Epidermal melanocyte (primary cell): ENCODE results near the gene LINGO1.

ENCODE experiments used
- DNase-seq: peaks from one replicate; pipeline ENCODE4 v3.0.0; 2011; ENCODE audit warnings: low spot score; ENCODE audit not compliant: insufficient read length

Gene LINGO1

DNA sequence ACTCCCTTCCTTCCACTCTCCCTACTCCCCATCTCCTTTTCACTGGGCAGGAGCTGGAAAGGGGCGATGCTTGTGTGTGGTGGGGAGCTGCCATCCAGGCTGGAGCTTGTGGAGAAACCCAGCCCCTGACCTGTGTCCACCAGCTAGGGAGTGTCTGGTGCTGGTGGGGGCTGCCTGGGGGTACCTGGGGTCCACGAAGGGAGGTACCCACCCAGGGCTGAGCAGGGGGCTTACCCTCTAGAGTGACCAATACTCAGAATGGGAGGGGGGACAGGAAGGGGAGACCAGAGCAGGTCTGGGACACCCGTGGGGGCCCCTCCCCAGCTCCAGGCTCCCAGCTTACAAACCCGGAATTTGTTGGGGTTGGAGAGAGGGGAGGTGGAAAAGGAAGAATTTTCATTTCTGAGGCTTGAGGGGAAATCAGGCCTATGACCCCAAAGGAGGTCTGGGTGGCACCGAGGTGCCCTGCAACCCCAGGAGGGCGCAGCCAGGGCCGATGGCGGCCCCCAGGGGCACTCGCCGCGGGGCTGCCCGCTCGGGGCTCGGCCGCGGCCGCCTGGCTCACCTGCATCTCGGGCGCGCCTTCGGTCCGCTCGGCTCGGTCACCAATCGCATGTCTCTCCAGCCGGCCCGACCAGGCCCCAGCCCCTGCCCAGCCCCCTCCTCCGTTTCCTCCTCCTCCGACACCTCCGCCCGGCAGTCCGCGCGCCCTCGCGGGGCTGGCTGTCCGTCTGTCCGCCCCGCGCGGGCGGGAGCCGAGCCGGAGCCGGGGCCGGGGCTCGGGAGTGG lies 773 bp downstream of the LINGO1 start:
- DNase-seq = no peak

- peak; percentile 60 for DNase-seq
Measured at GRCh38 chr15:77630956-77631744, 1.6 kb downstream of the LINGO1 start.

- no peak for DNase-seq
Measured at GRCh38 chr15:77630056-77630455, 2.7 kb downstream of the LINGO1 start.

- peak; percentile 77 for DNase-seq
Measured at GRCh38 chr15:77629070-77630030, 3.4 kb downstream of the LINGO1 start.

- DNase-seq = no peak
Measured at GRCh38 chr15:77628010-77628409, 4.7 kb downstream of the LINGO1 start.

GRCh38 chr15:77627581-77627980 lies 5.1 kb downstream of the LINGO1 start:
- DNase-seq = no peak

GRCh38 chr15:77627067-77627466 lies 5.6 kb downstream of the LINGO1 start:
- no peak for DNase-seq

GRCh38 chr15:77626002-77626401 lies 6.7 kb downstream of the LINGO1 start:
- no peak for DNase-seq

- DNase-seq = no peak
Measured at GRCh38 chr15:77625376-77625775, 7.3 kb downstream of the LINGO1 start.

- DNase-seq = no peak
Measured at GRCh38 chr15:77624868-77625267, 7.8 kb downstream of the LINGO1 start.

DNA sequence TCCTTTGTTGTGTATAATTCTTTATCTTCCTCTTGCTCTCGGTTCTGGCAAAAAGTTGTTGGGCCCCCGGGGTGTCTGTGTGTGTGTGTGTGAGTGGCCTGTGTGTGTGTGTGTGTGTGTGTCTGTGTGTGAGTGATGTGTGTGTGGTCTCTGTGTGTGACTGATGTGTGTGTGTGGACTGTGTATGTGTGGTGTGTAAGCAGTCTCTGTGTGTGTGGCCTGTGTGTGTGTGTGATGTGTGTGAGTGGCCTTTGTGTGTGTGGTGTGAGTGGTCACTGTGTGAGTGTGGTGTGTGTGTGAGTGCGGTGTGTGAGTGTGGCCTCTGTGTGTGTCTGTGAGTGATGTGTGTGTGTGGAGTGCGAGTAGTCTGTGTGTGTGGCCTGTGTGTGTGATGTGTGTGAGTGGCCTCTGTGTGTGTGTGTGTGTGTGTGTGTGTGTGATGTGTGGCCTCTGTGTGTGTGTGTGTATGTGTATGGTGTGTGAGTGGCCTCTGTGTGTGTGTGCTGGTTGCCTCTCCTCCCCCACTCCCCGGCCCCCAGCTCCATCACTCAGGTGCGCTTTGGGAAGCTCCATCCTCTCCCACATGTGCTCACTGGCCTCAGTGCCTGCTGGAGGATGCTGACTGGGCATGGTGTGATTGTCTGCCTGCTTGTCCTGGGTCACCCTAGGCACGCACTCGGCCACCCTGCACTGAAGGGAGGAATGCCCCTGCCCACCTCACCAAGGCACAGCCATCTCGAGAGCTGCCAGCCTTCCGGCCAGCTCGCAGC lies 8.8 kb downstream of the LINGO1 start:
- DNase-seq = no peak

DNA sequence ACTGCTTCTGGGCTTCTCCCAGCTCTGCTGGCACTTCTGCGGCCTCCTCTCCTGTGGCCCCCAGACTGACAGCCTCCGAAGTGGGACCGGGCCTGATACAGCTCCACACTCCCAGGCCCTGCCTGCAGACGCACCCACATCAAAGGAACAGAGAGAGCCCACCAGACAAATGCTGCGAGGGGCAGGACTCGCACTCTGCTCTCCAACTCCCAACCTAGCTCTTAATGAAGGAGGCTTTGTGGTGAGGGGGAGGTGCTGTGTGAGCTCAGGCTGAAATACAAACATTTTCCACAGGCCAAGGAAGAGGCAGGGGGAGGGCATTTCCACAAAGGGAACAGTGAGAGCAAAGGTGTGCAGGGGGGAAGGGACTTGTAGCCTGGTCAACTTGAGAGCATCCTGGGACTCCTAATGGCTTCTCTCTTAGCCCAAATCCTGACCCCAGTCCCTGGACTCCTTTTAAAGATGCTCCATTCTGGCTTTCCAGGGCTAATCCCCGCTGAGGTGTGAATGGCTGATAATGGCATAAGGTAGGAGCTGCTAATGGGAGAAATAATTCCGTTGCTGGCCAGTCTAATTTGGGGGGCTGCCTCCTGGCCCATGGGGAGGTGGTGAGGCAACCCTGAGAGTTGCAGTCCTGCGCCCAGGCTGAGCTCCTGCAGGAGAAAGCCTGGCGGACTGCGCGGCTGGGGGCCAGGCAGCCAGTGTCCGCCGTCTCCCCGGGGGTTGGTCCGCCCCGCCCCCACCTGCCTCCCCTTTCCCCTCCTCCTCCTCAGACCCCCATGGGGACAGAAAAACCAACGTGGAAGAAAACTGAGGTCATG lies 9.6 kb downstream of the LINGO1 start:
- no peak for DNase-seq

DNA sequence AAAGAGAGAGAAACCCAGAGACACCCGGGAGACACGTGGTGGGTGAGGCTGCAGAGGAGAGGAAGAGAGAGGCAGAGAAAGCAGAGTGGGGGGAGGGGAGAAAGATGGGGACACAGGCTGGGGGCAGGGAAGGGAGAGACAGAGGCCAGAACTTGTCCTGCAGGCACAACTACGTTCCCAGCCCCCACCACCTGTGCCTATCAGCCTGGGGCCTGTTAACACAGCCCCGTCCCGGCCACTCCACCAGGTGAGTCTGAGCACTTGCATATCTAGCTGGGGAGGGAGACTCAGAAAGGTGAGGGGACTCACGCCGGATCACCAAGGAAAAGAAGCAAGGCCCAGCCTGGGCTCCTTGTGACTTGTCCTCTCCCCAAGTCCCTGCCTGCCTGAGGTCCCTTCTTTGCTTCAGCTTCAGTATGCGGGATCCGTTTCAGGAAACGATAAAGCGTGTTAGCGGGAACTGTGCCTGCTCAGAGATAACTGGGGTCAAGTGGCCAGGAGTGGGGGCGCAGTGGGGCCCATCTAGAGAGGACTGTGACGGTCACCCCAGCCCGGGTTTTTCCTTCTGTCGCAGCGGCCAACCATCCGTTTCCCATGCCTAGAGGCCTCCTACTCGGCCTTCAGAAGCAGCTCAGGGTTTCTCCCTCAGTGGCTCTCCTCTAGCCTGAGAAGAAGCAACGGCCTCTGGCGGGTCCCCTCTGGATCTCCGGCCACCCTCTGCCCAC lies 10.3 kb downstream of the LINGO1 start:
- DNase-seq = no peak

DNA sequence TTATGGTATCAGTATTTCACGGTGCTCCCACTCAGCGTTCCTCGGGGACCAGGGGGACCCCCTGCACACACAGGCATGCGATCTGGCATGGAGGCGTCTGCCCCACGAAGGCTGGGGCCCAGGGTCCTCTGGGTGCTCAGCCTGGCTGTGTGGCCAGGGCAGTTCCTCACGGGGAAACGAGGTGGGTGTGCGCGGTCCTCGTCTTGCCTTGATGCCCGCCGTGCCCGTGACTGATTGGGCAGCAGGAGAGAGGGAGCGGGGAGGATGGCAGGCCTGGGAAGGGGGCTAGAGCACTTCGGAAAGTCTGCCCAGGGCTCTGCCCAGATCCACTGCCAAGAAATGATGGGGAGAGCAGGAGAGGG lies 10.9 kb downstream of the LINGO1 start:
- DNase-seq = no peak

- DNase-seq = no peak
Measured at GRCh38 chr15:77620960-77621647, 11.6 kb downstream of the LINGO1 start.

DNA sequence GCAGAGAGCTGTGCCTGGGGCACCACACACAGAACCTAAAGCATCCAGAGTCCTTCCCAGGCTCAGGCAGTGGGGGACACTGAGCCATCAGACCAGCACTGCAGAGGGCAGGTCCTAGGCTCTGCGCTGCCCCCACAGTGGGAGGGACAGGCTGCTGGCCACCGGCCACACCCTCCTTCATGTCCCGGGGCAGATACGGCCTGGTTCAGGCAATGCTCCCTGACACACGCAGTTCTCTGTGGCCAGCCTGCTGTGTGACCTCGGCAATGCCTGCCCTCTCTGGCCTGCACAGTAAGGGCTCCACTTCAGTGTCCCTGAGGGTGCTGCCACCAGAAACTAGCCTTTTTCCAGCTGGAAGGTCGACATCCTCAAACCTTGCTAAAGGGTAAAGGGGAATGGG lies 12.4 kb downstream of the LINGO1 start:
- no peak for DNase-seq

- no peak for DNase-seq
Measured at GRCh38 chr15:77619883-77620282, 12.8 kb downstream of the LINGO1 start.

DNA sequence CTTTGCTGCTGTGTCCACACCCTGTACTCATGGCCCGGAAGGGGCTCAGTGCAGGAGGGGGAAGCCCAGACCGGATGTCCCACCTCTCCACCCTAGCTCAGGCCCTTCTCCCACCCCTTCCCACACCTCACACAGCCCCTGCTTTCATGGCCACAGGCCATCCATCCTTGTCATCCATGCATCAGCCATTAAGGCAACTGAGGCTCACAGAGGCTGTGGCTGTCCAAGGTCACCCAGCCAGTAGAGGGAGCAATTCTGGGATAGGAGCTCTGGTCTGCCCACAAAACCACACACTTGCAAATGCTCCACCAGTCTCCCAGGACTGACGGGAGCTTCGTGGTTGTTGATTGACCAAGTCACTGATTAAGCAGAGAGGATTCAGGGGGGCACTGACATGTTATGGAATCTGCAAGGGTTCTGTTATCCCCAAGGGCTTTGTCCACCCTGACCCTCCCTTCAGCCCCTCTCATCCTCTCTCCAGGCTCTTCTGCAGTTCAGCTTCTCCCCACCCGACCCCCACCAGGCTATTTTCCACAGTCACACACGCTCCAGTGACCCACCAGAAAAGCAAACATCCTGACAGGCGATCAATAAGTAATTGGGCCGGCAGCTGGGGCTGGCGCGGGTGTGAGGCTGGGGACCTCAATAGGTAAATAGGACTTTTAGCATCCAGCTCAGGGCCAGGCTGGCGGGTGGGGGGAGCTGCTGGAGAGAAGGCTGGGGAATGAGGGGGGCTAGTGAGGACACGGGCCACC lies 15.1 kb downstream of the LINGO1 start:
- no peak for DNase-seq
